Fibroblast of lung (primary cell): ENCODE measurements around the gene BLTP1.

Experiments
- CTCF ChIP-seq, 2 donors: IDR thresholded peaks in 1 of 2; conservative IDR thresholded peaks in 1 of 2; 1 replicate in 1 of 2; 2 replicates in 1 of 2; pipeline ENCODE4 v1.5.1; 2011 to 2012; ENCODE audit warnings: low read length in 2 of 2, control low read depth in 1 of 2, inconsistent platforms in 1 of 2, low read depth in 1 of 2, mild to moderate bottlenecking in 1 of 2
- EZH2 ChIP-seq: IDR thresholded peaks from 2 replicates; pipeline ENCODE4 v1.5.1; 2012; ENCODE audit warnings: low read length, control low read depth, mild to moderate bottlenecking; ENCODE audit errors: missing control alignments

- TF ChIP-seq CTCF (conservative IDR thresholded peaks at IDR 0.05 in 1 of 2, IDR thresholded peaks at IDR 0.05 in 1 of 2; ENCODE audit: low read depth in 1 of 2, low read length in 2 of 2) (no peak), EZH2 (no peak)
Measured at GRCh38 chr4:122132891-122133290, 19.2 kb upstream of the BLTP1 start.
